Stimulated activated CD4-positive, alpha-beta T cell treated with anti-CD3 and anti-CD28 coated beads, Interleukin-1b, Interleukin-23, amount 100 ng/mL, for 48 hours (primary cell): ENCODE results near the gene ADAM33.

ENCODE experiments used
- DNase-seq: peaks from one replicate; pipeline ENCODE4 v3.0.0-alpha.2; 2020

ADAM33 gene

GRCh38 chr20:3706774-3707507, 25.1 kb upstream of the ADAM33 start:
- DNase-seq: no peak

GRCh38 chr20:3705970-3706739, 24.3 kb upstream of the ADAM33 start:
- DNase-seq: no peak

GRCh38 chr20:3705491-3705969, 23.7 kb upstream of the ADAM33 start:
- DNase-seq: no peak

GRCh38 chr20:3704087-3704486, 22.3 kb upstream of the ADAM33 start:
- DNase-seq: no peak

- no peak for DNase-seq
Measured at GRCh38 chr20:3702611-3703391, 21.0 kb upstream of the ADAM33 start.

- DNase-seq: no peak
Measured at GRCh38 chr20:3701061-3701998, 19.5 kb upstream of the ADAM33 start.

GRCh38 chr20:3699037-3699436, 17.2 kb upstream of the ADAM33 start:
- DNase-seq: no peak

- DNase-seq: no peak
Measured at GRCh38 chr20:3698591-3699001, 16.8 kb upstream of the ADAM33 start.

- DNase-seq: no peak
Measured at GRCh38 chr20:3697588-3698305, 15.9 kb upstream of the ADAM33 start.

GRCh38 chr20:3696745-3697587, 15.2 kb upstream of the ADAM33 start:
- DNase-seq: no peak

- no peak for DNase-seq
Measured at GRCh38 chr20:3696200-3696599, 14.4 kb upstream of the ADAM33 start.

- no peak for DNase-seq
Measured at GRCh38 chr20:3694864-3695263, 13.1 kb upstream of the ADAM33 start.

GRCh38 chr20:3693376-3693775, 11.6 kb upstream of the ADAM33 start:
- no peak for DNase-seq

GRCh38 chr20:3692706-3693294, 11.0 kb upstream of the ADAM33 start:
- no peak for DNase-seq

- DNase-seq: no peak
Measured at GRCh38 chr20:3691897-3692296, 10.1 kb upstream of the ADAM33 start.

- no peak for DNase-seq
Measured at GRCh38 chr20:3691306-3691705, 9.5 kb upstream of the ADAM33 start.

- no peak for DNase-seq
Measured at GRCh38 chr20:3690413-3690812, 8.6 kb upstream of the ADAM33 start.

GRCh38 chr20:3689978-3690377, 8.2 kb upstream of the ADAM33 start:
- DNase-seq: no peak

GRCh38 chr20:3687655-3688054, 5.8 kb upstream of the ADAM33 start:
- no peak for DNase-seq

- DNase-seq: no peak
Measured at GRCh38 chr20:3686867-3687321, 5.1 kb upstream of the ADAM33 start.
